ENCODE results near the gene LAPTM5. TPM values are rescaled to one million over a fixed set of nuclear protein-coding genes. Genes with fewer than 3 reads are reported as not detected.

LAPTM5 gene
- total RNA-seq, 1 donor from 2014 or later = 28.6 TPM

DNA sequence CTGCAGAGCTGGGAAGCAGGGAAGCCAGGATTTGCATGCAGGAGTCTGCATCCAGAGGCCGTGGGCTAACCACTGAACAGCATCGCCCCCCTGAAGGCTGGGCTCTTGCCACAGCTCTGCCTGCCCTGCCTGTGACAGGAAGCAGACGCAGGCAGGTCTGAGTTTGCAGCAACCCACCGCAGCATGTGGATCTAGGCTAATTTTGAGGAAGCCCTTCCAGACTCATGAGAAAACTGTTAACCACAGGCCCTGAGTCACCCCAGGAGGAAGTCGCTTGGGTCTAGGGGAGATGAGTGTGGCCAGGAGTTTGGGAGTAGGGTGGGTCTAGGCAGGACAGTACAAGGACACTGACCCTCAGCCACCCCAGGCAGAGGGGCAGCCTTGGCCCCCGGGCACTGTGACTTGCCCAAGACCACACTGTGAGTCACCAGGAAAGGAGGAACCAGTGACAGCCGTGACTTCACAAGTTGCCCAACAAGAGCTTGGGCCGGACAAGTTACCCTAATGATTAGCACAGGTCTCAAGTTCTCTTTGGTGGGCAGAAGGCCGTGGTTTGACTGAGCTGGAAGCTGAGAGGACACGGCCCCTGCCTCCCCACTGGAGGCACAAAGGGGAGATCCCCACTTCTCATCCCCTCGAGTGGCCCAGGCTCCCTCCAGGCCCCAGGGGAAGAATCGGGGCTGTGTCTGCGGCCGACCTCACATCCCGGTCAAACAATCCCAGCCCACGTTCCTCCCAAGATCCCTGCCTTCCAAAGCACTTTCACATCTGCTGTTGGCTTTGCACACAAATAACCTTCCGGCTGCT is 826 bp downstream of the LAPTM5 start:
- peak in 1 of 2 donors; percentile 61 for DNase-seq (ENCODE audit: low read depth in 2 of 2)

DNA sequence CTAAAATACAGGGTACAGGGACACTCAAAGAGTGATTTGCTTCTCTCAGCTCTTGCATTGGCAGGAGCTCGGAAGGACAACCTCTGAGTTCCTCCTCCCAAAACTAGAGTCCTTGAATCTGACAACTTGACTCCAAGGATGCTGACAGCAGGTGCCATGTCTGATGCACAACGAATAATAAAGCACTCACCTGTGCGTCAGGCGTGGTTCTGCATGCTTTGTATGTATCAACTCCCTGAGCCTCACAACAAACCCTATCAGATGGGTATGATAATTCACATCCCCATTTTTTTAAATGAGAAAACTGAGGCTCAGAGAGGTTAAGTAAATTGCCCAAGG is 1.4 kb downstream of the LAPTM5 start:
- DNase-seq (ENCODE audit: low read depth in 2 of 2) = no peak

DNA sequence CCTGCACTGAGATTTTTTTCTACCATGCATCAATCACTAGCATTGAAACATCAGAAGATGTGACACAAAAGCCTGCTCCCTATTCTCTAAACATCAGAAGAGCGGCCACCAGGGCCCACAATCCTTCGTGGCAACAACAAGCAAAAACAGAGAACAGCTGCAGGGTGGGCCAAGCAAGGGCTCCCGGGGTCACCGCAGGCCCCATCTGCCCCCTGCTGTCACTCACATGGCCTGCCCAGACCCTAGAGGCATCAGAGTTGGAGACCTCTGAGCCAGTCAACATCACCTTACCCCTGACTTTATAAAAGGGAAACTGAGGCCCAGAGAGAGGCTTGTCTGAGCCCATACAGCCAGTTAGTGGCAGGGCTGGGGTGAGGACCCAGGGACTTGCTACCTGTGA is 1.8 kb downstream of the LAPTM5 start:
- DNase-seq (ENCODE audit: low read depth in 2 of 2) = no peak

DNA sequence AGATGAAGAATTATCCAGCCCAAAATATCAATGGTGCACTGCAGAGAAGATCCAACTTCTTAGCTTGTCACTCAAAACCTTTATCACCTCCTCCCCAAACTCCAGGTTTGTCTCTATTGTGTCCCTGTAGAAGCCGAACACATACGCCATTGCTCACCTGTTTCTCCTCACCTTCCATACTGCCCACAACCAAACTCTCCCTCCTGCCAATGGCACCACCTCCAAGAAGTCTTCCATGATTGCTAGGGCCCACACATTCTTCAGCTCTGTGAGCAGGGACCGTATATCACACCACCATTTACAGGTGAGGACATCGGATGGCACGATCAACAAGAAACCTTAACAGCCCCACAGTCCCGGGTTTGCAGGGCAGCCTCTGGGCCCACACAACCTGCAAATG is 2.2 kb downstream of the LAPTM5 start:
- no peak for DNase-seq (ENCODE audit: low read depth in 2 of 2)

DNA sequence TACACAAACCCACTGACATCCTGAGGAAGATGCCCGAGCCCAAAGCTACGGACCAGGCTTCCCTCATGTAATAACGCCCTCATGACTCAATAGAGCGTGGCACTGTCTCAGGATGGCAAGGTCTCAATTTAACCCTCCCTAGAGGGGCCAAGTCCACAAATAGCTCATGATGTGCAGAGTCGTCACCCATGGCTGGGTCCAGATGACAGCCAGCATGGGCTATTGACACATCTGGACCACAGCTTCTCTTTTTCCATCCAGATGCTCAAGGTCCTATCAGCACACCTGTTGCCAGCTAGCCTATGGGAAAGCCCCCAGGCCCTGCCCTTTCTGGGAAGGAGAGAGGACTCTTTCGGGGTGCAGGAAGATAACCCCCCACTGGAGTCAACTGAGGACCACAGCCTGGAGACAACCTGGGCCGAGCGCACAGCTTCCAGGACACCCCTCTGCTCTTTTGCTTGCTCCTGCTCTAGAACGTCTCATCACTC is 2.8 kb downstream of the LAPTM5 start:
- no peak for DNase-seq (ENCODE audit: low read depth in 2 of 2)

DNA sequence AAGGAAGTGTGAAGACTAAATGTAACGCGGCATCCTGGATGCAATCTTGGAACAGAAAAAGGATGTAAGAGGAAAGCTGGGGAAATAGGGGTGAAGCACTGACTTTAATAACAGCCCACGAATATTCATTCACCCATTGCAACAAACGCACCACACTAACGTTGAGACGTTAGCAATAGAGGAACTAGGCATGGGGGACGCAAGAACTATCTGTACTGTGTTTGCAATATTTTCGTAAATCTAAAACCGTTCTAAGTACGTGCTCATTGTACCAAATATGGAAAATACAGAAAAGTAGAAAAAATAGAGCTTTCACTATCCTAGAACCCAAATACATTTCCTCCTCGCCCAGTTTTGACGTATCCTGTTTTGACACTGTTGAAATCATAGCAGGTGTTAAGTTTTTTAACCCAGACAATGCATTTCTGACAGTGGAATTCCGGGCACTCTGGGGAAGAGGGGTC is 3.9 kb downstream of the LAPTM5 start:
- peak in 1 of 2 donors; percentile 35 for DNase-seq (ENCODE audit: low read depth in 2 of 2)

DNA sequence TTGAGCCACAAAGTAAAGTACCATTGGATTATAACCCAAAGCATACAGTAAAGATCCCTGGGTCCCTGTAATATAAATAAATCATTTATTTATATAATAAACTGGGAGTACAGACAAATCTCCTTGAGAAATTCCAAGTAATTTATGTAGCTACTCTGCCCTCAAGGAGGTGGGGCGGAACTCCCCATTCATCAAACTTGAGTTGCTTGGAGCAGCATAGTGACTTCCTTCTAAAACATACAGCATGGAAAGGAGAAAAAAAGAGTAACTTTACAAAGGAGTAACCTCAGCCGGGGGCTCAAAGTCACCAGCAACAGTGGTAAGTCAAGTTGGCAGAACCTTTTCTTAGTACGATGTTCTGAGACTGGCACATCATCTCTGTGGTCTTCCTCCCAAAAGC is 4.5 kb downstream of the LAPTM5 start:
- no peak for DNase-seq (ENCODE audit: low read depth in 2 of 2)

DNA sequence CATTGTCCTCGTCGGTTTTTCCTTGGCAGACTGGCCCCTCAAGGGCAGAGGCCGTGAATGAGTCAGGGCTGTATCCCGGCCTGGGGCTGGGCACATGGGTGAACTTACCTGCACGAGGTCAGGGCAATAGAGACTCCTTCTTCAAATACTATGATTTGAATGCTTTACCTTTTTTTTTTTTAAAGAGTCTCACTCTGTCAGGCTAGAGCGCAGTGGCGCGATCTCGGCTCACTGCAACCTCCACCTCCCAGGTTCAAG is 5.0 kb downstream of the LAPTM5 start:
- peak in 1 of 2 donors; percentile 32 for DNase-seq (ENCODE audit: low read depth in 2 of 2)

DNA sequence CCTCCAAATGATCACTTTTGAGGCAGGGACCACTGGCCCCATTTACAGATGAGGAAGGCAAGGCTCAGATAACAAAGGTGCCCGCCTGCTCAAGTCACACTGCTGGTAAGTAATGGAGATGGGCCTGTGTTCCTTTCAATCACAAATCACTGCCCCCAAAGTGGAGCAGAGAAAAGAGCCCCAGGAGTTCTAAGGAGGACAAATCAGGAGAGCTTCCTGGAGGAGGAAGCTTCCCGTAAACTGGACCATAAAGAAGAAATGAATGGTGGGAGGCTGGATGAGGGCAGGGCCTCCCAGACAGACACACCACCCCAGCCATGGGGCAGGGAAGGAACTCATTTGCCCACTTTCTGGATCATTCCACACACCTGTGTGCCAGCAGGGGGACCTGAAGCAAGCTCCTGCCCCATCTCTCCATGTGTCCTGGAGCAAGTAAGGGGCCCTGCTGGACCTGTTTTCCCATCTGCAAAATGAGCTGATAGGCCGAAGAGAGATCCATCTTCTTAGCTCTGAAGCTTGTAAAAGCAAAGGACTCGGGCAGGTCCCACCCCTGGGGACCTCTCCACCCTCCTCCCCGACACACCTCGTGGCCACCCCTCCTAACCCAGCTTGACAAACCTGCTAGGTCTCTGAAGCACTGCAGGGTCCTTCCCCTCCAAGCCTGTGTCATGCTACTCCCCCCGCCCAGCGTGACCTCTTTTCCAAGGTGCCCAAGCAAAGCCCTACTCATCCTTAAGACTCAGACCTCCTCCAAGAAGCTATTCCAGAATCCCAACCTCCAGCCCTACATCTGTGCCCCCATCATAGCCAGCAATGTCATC is 5.5 kb downstream of the LAPTM5 start:
- DNase-seq (ENCODE audit: low read depth in 2 of 2) = no peak

DNA sequence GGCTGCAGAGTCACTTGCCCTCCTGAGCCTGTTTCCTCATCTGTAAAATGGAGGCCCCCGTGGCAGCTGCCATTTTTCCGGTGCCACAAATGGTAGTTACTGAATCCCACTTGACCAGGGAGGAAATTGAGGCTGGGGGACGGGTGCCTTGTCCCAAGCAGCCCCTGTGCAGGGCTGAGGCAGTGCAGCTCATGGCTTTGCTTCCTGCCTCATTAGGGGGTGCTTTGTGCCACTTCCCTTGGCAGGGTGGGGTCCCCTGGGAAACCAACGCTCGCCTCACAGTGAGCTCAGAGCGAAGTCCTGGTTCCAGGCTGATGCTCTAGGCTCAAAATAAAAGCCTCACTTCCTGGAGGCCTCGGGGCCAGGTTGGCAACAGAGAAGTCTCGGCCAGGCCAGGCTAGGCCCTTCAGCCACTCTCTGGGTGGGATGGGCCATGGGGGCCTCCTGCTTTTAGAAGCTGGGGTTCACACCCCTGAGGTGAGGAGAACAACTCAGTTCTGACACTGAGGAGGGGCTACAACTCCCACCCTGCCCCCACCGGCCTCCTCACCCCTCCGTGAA is 6.8 kb downstream of the LAPTM5 start:
- DNase-seq (ENCODE audit: low read depth in 2 of 2) = no peak

DNA sequence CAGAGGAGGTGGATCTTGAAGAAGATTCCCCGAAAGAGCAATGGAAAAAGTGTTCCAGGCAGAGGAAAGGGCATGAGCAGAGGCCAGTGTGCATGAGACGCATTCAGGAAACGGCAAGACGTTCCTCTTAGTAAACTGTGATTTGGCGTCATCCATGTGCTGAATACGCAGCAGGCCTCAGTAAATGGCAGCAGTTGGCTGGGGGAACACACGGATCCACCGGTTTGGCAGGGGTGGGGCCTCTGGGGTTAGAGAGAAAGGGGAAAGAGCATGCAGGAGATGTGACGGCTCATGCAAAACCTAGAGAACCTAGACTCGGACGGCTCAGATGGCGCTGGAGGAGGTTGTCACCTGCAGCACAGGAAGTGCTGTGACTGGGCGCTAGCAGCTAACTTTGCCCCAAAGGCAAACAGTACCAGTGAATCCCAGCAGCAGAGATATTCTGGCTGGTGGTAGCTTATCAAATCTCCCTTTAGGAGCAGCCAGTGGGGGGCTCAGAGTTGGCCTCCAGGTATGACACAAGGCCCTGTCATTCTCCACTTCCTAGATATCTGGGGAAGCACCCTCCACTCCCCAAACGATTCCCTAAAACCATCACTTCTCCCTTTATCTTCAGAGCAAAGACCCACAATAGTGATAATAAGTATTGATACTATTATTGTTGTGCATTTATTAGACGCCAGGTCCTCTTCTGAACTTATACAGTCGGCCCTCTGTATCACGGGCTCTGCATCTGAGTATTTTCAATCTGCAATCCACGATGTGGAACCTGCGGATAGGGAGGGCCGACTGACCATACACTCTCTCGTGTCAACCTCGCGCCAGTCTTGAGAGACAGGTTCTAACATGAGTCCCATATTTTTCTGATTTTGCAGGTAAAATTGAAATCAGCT is 7.6 kb downstream of the LAPTM5 start:
- DNase-seq (ENCODE audit: low read depth in 2 of 2) = peak in 1 of 2 donors; percentile 18

DNA sequence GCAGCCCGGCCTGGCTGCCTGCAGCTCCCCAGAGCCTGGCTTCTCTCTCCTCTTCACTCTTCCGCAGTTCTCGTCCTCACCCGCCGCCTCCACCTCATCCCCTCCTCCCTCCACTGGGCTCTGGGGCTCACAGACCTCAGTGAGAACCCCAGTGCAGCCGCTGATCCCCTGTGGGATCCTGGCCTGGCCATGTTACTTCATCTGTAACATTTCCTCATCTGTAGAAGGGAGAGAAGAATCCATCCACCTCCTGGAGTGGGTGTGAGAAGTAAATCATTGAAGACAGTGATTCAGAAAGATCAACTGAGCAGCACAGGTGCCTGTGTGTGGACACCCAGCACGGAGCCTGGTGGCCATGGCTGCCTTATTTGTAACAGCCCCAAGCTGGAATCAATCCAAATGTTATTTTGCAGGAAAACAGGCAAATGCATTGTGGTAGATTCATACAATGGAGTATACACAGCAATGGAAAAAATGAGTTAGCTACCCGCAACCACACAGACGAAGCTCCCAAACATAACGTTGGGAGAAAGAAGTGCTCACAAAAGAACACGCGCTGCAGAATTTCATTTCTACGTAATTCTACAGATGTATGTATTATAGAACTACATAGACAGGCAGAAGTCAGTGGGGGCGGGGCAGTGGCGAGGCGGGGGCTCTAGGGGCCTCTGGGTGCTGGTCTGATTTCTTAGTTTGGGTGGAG is 8.7 kb downstream of the LAPTM5 start:
- peak; percentile 84 to 95 for DNase-seq (ENCODE audit: low read depth in 2 of 2)

DNA sequence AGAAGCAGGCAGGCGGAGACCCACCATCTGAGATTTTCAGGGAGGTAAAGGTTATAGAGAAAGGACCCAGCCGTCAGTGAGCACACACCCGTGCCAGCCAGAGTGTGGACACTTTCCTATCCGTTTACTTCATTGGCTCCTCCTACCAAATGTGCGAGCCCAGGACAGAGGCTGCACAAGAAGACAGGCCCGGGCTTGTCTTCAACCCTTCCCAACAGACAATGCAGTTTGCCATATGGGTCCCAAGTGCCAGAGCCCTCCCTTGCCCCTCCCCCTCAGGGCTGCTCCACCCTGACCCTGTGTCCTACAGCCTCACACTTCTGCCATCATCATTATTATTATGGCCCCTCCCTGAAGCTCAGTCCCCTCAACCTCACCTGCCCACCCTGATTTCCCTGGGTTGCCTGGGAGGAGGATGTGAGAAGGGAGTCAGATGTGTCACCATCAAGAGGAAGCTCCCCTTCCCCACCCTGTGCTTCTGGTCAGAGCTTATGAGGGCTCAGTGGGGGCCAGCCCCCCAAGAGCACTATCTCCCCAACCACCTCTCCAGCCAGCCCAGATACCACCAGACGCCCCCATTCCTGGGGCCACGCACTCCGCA is 9.4 kb downstream of the LAPTM5 start:
- peak in 1 of 2 donors; percentile 16 for DNase-seq (ENCODE audit: low read depth in 2 of 2)

DNA sequence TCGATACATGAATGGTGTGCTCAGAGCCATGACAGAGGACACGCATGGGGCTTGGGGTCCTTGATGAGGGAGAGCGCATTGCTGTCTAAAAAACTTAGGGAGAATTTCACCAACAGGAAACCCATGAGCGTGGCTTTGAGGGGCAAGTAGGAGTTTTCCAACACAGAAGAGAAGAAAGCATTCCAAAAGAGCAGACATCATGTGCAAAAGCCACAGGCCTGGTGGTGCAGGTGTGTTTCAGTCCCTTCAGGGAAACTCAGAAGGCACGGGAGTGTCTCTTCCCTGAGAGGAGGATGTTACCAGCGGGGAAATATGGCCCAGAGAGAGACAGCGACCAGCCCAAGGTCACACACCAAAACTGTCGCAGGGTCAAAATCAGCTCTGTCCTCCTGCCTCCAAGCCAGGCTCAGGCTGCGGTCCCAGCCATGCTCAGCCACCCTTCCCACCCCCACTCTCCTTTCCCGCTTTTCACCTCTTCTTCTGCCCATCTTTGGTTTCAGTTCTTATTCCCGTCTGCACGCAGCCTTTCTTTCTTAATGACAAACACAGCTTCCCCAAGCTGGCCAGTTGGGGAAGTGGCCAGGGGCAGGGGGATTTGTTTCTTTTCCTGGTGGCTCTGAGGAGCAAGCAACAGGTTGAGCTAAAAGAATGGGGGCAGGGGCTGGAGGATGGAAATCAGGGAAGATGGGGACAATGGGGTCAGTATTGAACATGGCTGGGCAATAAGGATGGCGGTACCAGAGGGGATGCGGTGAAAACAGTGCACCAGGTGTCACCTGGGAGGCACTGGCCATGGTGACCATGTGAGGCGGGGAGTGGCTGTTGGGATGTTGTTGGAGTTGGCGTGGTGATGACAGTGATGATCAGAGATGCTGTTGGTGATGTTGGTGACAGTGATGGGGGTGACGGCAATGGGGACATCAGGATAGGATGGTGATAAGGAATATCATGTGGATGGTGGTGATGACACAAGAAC is 10.3 kb downstream of the LAPTM5 start:
- no peak for DNase-seq (ENCODE audit: low read depth in 2 of 2)

DNA sequence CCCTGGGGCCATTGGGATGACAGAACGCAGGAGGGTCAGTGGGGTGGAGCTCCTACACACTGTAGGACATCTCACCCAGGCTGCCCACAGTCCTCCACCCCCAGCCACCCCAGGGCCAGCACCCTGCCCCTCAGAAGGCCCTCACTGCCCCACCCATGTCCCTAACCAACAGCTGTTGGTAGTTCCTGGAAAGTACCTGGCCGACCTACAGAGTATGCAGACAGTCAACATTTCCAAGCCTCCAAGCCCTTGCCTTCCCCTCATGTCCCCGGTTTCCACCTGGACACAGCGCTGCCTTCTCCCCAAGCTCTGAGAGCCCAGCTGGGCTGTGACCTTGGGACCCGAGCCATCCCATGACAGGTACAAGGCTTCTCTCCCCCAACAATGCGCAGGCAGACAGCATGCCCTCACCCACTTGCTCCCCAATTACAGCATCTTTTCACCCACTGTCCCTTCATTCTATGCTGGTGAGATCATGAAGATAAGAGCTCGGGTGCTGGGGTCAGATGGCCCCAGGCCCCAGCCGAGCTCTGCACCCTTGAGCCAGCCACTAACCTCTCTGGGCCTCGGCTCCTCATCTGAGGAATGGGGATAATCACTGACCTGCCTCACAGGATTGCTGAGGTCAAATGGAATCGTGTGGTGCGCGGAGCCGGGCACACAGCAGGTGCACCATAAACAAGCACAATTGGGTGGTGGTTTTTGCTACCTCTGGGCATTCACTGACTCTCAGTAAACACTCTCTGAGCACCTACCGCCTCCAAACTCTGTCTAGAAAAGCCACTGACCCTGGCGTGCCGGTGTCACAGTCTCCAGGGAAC is 11.2 kb downstream of the LAPTM5 start:
- DNase-seq (ENCODE audit: low read depth in 2 of 2) = peak in 1 of 2 donors; percentile 16

DNA sequence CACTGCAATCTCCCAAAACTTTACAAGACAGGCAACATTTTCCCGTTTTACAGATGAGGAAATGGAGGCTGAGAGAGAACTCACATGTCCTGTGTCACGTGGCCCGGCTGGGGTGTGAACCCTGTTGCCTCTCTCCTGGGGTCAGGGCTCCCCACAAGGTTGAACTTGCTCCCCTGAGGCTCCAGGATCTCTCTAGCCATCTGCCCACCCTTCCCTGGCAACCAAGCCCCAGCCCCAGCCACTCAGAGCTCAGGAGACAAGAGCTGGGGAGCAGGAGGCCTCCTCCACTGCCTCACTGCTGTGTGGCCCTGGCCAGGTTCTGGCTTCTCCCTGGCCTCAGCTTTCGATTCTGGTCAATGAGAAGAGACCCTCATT is 11.8 kb downstream of the LAPTM5 start:
- DNase-seq (ENCODE audit: low read depth in 2 of 2) = no peak

DNA sequence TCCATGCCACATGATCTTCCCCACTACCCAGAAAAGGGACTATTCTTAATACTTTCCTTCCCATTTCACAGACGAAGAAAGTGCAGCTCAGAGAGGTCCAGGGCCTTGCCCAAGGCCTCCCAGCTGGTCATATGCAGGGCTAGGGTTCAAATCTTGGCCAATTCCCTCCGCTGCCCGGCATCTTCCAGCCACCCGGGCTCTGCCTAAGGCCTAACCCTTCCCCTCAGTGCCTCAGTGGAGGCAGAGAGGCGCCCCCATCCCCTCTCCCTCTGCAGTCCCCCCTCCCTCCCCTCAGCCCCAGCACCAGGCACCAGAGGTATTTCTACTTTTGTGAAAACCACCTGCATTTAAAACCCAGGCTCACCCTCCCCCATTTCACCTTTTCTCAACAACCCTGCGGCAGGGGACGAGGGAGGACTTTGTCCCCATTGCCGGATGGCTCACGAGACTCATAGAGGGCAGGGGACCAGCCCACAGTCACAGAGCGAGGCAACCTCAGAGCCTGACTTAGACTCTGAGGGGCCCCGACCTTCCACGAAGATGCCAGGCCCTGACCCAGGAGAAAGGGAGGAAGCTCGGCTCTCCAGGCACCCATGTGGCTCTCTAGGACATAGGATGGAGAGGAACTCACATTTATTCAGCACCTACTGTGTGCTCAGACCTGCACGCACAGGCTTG is 12.3 kb downstream of the LAPTM5 start:
- DNase-seq (ENCODE audit: low read depth in 2 of 2) = no peak

Data from dermis microvascular lymphatic vessel endothelial cell (primary cell).